Measurements from ENCODE around the gene GUCA2A. TPM values are rescaled to one million over a fixed set of nuclear protein-coding genes. Genes with fewer than 3 reads are reported as not detected.

Gene GUCA2A
- total RNA-seq, 1 experiment from 2014 or later = not detected

DNA sequence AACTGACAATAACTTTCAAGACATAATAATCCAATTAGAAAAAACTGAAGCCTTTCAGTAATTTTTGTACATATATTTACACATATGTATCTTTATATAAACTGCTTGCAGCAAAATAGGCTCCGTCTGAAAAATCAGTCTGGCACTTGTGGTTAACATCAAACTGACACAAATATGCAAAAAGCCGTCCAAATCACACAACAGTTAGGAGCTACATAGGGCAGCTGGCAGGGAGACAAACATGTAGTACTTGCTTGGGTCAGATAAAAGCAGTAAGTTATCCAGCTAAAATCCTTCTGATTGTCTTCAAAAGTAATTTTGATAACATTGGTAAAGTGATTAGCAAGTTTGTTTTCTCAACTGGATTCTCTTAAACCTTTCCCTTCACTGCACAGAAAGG, 14.7 kb upstream of the GUCA2A start:
- no peaks in the 10 kb centered on the region for H3K9me3 ChIP-seq (ENCODE audit: control insufficient read depth, insufficient read depth, low read depth, low read length)
- no peak for ATAC-seq
- POLR2A ChIA-PET = no interaction called here

DNA sequence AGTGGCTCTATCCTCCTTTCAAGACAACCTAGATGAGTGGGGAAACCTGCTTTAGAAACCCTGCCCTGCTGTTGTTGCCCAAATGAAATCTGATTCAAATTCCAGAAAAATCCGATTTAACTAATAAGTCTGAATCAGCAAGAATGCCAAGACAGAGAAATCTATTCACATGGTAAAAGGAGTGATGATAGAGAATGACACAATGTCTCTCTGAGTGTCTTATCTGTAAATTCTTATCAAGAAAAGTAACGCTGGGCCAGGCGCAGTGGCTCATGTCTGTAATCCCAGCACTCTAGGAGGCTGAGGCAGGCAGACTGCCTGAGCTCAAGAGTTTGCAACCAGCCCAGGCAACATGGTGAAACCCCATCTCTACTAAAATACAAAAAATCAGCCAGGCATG, 13.7 kb upstream of the GUCA2A start:
- intact Hi-C loops (cut with micrococcal nuclease; ENCODE audit: unreplicated experiment) = loop anchor here (5.0 to 10.0 kb wide), 2 partner anchors 137 to 159 kb away; partner anchors contain the start of gene FOXJ3
- Histone ChIP-seq H3K36me3 (ENCODE audit: control insufficient read depth, insufficient read depth, low read length) (peaks cover 15% of the 10 kb centered on the region), H3K9me3 (ENCODE audit: control insufficient read depth, insufficient read depth, low read depth, low read length) (no peaks in the 10 kb centered on the region), H3K27ac (ENCODE audit: low read length) (no peak overlapping the region), H3K4me1 (ENCODE audit: control insufficient read depth, insufficient read depth, low read length) (no peaks in the 10 kb centered on the region; the same call in 1 of the 2 replicates), H3K4me3 (ENCODE audit: low read depth in 2 of 2, low read length in 2 of 2) (no peak overlapping the region), H3K27me3 (ENCODE audit: control insufficient read depth, insufficient read depth, low read length) (no peaks in the 10 kb centered on the region)
- in situ Hi-C loops (cut with HindIII; ENCODE audit: low pct_unique_long_range_greater_than_20kb, low sequenced_read_pairs) = no loop called here
- TF ChIP-seq POLR2AphosphoS5 (IDR thresholded peaks at IDR 0.05; ENCODE audit: low read depth, low read length) (no peak), SIN3A (IDR thresholded peaks at IDR 0.05; ENCODE audit: borderline replicate concordance, insufficient read depth, low read depth, low read length) (no peak), TCF7L2 (IDR thresholded peaks at IDR 0.05; ENCODE audit: low read depth, low read length) (no peak)
- TF ChIP-seq, protein P1, sequence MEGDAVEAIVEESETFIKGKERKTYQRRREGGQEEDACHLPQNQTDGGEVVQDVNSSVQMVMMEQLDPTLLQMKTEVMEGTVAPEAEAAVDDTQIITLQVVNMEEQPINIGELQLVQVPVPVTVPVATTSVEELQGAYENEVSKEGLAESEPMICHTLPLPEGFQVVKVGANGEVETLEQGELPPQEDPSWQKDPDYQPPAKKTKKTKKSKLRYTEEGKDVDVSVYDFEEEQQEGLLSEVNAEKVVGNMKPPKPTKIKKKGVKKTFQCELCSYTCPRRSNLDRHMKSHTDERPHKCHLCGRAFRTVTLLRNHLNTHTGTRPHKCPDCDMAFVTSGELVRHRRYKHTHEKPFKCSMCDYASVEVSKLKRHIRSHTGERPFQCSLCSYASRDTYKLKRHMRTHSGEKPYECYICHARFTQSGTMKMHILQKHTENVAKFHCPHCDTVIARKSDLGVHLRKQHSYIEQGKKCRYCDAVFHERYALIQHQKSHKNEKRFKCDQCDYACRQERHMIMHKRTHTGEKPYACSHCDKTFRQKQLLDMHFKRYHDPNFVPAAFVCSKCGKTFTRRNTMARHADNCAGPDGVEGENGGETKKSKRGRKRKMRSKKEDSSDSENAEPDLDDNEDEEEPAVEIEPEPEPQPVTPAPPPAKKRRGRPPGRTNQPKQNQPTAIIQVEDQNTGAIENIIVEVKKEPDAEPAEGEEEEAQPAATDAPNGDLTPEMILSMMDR (IDR thresholded peaks at IDR 0.05) = no peak
- TF ChIP-seq, protein P2, sequence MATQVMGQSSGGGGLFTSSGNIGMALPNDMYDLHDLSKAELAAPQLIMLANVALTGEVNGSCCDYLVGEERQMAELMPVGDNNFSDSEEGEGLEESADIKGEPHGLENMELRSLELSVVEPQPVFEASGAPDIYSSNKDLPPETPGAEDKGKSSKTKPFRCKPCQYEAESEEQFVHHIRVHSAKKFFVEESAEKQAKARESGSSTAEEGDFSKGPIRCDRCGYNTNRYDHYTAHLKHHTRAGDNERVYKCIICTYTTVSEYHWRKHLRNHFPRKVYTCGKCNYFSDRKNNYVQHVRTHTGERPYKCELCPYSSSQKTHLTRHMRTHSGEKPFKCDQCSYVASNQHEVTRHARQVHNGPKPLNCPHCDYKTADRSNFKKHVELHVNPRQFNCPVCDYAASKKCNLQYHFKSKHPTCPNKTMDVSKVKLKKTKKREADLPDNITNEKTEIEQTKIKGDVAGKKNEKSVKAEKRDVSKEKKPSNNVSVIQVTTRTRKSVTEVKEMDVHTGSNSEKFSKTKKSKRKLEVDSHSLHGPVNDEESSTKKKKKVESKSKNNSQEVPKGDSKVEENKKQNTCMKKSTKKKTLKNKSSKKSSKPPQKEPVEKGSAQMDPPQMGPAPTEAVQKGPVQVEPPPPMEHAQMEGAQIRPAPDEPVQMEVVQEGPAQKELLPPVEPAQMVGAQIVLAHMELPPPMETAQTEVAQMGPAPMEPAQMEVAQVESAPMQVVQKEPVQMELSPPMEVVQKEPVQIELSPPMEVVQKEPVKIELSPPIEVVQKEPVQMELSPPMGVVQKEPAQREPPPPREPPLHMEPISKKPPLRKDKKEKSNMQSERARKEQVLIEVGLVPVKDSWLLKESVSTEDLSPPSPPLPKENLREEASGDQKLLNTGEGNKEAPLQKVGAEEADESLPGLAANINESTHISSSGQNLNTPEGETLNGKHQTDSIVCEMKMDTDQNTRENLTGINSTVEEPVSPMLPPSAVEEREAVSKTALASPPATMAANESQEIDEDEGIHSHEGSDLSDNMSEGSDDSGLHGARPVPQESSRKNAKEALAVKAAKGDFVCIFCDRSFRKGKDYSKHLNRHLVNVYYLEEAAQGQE (IDR thresholded peaks at IDR 0.05; ENCODE audit: insufficient read depth in 1 of 2, low read depth in 2 of 2, low read length in 1 of 2) = no peak
- DNase-seq (ENCODE audit: low read depth, low spot score) (no peak), ATAC-seq (no peak)
- CTCF ChIA-PET = no interaction called here
- POLR2A ChIA-PET = no interaction called here
- no TSS peak for BruUV-seq (replicated peaks)

More for the DNA sequence above, 14.7 kb upstream of the GUCA2A start:
- DNase-seq (ENCODE audit: low read depth, low spot score) = no peak
- Histone ChIP-seq H3K4me1 (ENCODE audit: control insufficient read depth, insufficient read depth, low read length) (no peaks in the 10 kb centered on the region), H3K27ac (ENCODE audit: low read length) (no peak overlapping the region), H3K36me3 (ENCODE audit: control insufficient read depth, insufficient read depth, low read length) (peaks cover 15% of the 10 kb centered on the region), H3K27me3 (ENCODE audit: control insufficient read depth, insufficient read depth, low read length) (no peaks in the 10 kb centered on the region), H3K4me3 (ENCODE audit: low read depth in 2 of 2, low read length in 2 of 2) (no peak overlapping the region)
- BruUV-seq (replicated peaks) = no TSS peak
- intact Hi-C loops (cut with micrococcal nuclease; ENCODE audit: unreplicated experiment) = loop anchor here (5.0 to 10.0 kb wide), 2 partner anchors 136 to 158 kb away; partner anchors contain the start of gene FOXJ3
- in situ Hi-C loops (cut with HindIII; ENCODE audit: low pct_unique_long_range_greater_than_20kb, low sequenced_read_pairs) = no loop called here
- CTCF ChIA-PET = no interaction called here
- TF ChIP-seq POLR2AphosphoS5 (IDR thresholded peaks at IDR 0.05; ENCODE audit: low read depth, low read length) (no peak), SIN3A (IDR thresholded peaks at IDR 0.05; ENCODE audit: borderline replicate concordance, insufficient read depth, low read depth, low read length) (no peak), TCF7L2 (IDR thresholded peaks at IDR 0.05; ENCODE audit: low read depth, low read length) (no peak)
- TF ChIP-seq, protein P2 (IDR thresholded peaks at IDR 0.05; ENCODE audit: insufficient read depth in 1 of 2, low read depth in 2 of 2, low read length in 1 of 2) = no peak
- TF ChIP-seq, protein P1 (IDR thresholded peaks at IDR 0.05) = no peak

Measured in Panc1 (cell line).